ENCODE results near the gene COX8A. TPM values are rescaled to one million over a fixed set of nuclear protein-coding genes. Genes with fewer than 3 reads are reported as not detected.

Gene COX8A
- total RNA-seq (2014; rRNA removed; shearing (Covaris generic); ENCODE audit: low replicate concordance) = 574 and 779 TPM in 2 replicates

DNA sequence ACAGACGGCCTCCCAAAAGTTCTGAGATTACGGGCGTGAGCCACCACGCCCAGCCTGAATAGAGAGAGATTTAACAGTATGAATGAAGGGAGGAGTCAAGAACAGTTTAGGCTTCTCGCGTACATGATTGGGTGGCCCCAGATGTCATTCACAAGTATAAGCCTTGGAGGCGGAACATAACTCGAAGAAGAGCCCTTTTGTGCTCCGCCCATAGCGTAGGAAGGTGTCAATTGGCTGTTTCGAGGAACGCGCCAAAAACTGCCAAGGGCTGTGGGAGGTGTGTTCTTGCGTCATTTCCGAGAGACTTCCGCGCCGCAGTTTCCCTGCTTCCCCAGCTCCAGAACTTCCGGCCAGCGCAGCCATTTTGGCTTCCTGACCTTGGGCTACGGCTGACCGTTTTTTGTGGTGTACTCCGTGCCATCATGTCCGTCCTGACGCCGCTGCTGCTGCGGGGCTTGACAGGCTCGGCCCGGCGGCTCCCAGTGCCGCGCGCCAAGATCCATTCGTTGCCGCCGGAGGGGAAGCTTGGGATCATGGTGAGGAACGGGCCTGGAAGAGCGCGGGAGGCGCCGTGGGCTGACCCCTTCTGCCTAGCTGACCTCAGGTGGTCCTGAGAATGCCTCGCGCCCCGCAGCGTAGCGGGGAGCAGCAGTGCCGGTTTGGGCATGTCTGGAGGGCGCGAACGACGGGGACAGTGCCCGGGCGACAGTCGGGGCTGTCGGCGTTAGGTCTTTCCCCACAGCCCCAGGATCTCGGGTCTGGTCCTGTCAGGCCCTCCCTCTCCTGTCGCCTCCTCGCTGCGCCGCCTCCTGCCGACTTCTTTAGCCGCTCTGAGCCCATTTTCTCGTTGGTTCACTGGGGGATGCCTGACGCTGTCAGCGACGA lies at the start of gene COX8A:
Gene COX8A, plus strand, starts transcription at position 362 of the 885 bp plus-strand sequence. Its CDS starts 61 bp downstream, at position 423.
- Histone ChIP-seq H2AFZ (ENCODE audit: low read length) (peak within 1 kb of the TSS; percentile 55; the same call in 1 of the 2 replicates), H3K9me2 (replicated peaks; ENCODE audit: insufficient read depth, low read length) (no peaks in the 10 kb centered on the region), H3K27me3 (ENCODE audit: low read length) (no peaks in the 10 kb centered on the region), H3K9ac (ENCODE audit: low read length) (peak within 1 kb of the TSS; percentile 100), H3K27ac (ENCODE audit: low read length) (peak within 1 kb of the TSS; percentile 79), H3K79me2 (ENCODE audit: low read length) (peaks cover 37% of the 10 kb centered on the region), H3K4me3 (ENCODE audit: low read length) (peak within 1 kb of the TSS; percentile 98), H3K4me1 (ENCODE audit: low read length) (peaks cover 10% of the 10 kb centered on the region), H3K9me3 (ENCODE audit: low read length) (no peaks in the 10 kb centered on the region), H3K4me2 (ENCODE audit: low read depth, low read length, poor library complexity, severe bottlenecking) (peak within 1 kb of the TSS; percentile 57), H4K20me1 (ENCODE audit: insufficient read depth, low read depth, low read length) (no peaks in the 10 kb centered on the region), H3K36me3 (ENCODE audit: insufficient read depth, low read length) (peaks cover 8% of the 10 kb centered on the region)
- peak; percentile 100 for DNase-seq

DNA sequence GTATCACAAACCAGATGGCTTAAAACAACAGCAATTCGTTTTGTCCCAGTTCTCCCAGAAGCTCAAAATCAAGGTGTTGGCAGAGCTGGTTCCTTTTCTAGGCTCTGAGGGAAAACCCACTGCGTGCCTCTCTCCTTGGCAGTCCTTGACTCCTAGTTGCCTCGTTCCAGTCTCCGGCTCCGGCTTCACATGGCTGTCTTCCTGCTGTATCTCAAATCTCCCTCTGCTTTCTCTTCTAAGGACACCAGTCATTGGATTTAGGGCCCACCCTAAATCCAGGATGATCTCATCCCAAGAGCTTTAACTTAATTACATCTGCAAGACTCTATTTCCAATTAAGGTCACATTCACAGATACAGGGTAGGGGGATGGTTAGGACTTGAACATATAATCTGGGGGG lies 44.8 kb upstream of the COX8A start:
- Histone ChIP-seq H3K79me2 (ENCODE audit: low read length) (no peaks in the 10 kb centered on the region), H3K9ac (ENCODE audit: low read length) (no peak overlapping the region), H3K27ac (ENCODE audit: low read length) (no peak overlapping the region), H3K4me1 (ENCODE audit: low read length) (no peaks in the 10 kb centered on the region), H3K4me2 (ENCODE audit: low read depth, low read length, poor library complexity, severe bottlenecking) (no peak overlapping the region), H3K9me2 (replicated peaks; ENCODE audit: insufficient read depth, low read length) (no peaks in the 10 kb centered on the region), H3K27me3 (ENCODE audit: low read length) (no peaks in the 10 kb centered on the region), H4K20me1 (ENCODE audit: insufficient read depth, low read depth, low read length) (no peaks in the 10 kb centered on the region), H3K4me3 (ENCODE audit: low read length) (no peak overlapping the region), H3K36me3 (ENCODE audit: insufficient read depth, low read length) (no peaks in the 10 kb centered on the region), H3K9me3 (ENCODE audit: low read length) (no peaks in the 10 kb centered on the region), H2AFZ (ENCODE audit: low read length) (no peak overlapping the region)
- no peak for DNase-seq

DNA sequence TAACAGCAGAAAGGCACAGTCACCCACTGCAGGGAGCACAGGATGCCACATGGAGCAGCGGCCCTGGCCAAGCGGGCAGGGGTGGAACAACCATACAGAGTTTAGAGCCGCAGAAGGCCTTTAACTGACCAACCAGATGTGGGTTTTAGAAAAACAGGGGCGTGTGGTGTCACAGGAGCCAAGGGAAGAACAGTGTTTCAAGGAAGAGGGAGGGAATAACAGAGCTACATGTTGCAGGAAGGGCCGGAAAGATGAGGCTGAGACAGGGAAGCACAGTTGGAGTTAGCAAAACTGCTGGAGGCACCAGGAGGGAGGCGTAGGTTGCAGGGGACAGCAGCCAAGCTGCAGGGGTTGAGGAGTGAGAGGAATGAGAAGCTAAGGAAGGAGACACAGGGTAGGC lies 43.4 kb upstream of the COX8A start:
- no peaks in the 10 kb centered on the region for H3K36me3 ChIP-seq (ENCODE audit: insufficient read depth, low read length)
- no peaks in the 10 kb centered on the region for H3K27me3 ChIP-seq (ENCODE audit: low read length)
- no peaks in the 10 kb centered on the region for H3K4me1 ChIP-seq (ENCODE audit: low read length)
- no peaks in the 10 kb centered on the region for H3K79me2 ChIP-seq (ENCODE audit: low read length)
- H3K4me3 ChIP-seq (ENCODE audit: low read length) = no peak overlapping the region
- H3K9ac ChIP-seq (ENCODE audit: low read length) = no peak overlapping the region
- H3K9me3 ChIP-seq (ENCODE audit: low read length) = no peaks in the 10 kb centered on the region
- no peak overlapping the region for H2AFZ ChIP-seq (ENCODE audit: low read length)
- DNase-seq = no peak
- no peaks in the 10 kb centered on the region for H3K9me2 ChIP-seq (replicated peaks; ENCODE audit: insufficient read depth, low read length)
- H3K27ac ChIP-seq (ENCODE audit: low read length) = no peak overlapping the region
- H4K20me1 ChIP-seq (ENCODE audit: insufficient read depth, low read depth, low read length) = no peaks in the 10 kb centered on the region
- no peak overlapping the region for H3K4me2 ChIP-seq (ENCODE audit: low read depth, low read length, poor library complexity, severe bottlenecking)

- Histone ChIP-seq H3K27ac (ENCODE audit: low read length) (no peak overlapping the region), H3K4me2 (ENCODE audit: low read depth, low read length, poor library complexity, severe bottlenecking) (no peak overlapping the region), H3K79me2 (ENCODE audit: low read length) (no peaks in the 10 kb centered on the region), H3K4me1 (ENCODE audit: low read length) (no peaks in the 10 kb centered on the region), H3K4me3 (ENCODE audit: low read length) (no peak overlapping the region), H4K20me1 (ENCODE audit: insufficient read depth, low read depth, low read length) (no peaks in the 10 kb centered on the region), H3K9ac (ENCODE audit: low read length) (no peak overlapping the region), H3K27me3 (ENCODE audit: low read length) (no peaks in the 10 kb centered on the region), H2AFZ (ENCODE audit: low read length) (no peak overlapping the region), H3K36me3 (ENCODE audit: insufficient read depth, low read length) (no peaks in the 10 kb centered on the region), H3K9me2 (replicated peaks; ENCODE audit: insufficient read depth, low read length) (no peaks in the 10 kb centered on the region), H3K9me3 (ENCODE audit: low read length) (no peaks in the 10 kb centered on the region)
- no peak for DNase-seq
These were observed 42.5 kb upstream of the COX8A start for GRCh38 chr11:63931876-63932275.

GRCh38 chr11:63933459-63933858 lies 41.0 kb upstream of the COX8A start:
- Histone ChIP-seq H3K4me2 (ENCODE audit: low read depth, low read length, poor library complexity, severe bottlenecking) (no peak overlapping the region), H3K79me2 (ENCODE audit: low read length) (no peaks in the 10 kb centered on the region), H3K36me3 (ENCODE audit: insufficient read depth, low read length) (no peaks in the 10 kb centered on the region), H3K27me3 (ENCODE audit: low read length) (no peaks in the 10 kb centered on the region), H3K27ac (ENCODE audit: low read length) (no peak overlapping the region), H3K9me3 (ENCODE audit: low read length) (no peaks in the 10 kb centered on the region), H4K20me1 (ENCODE audit: insufficient read depth, low read depth, low read length) (no peaks in the 10 kb centered on the region), H3K4me3 (ENCODE audit: low read length) (no peak overlapping the region), H2AFZ (ENCODE audit: low read length) (no peak overlapping the region), H3K4me1 (ENCODE audit: low read length) (peaks cover 9% of the 10 kb centered on the region), H3K9ac (ENCODE audit: low read length) (no peak overlapping the region), H3K9me2 (replicated peaks; ENCODE audit: insufficient read depth, low read length) (no peaks in the 10 kb centered on the region)
- no peak for DNase-seq

- peak overlapping the region; percentile 68 for H3K27ac ChIP-seq (ENCODE audit: low read length)
- H3K9me2 ChIP-seq (replicated peaks; ENCODE audit: insufficient read depth, low read length) = no peaks in the 10 kb centered on the region
- H3K9me3 ChIP-seq (ENCODE audit: low read length) = no peaks in the 10 kb centered on the region
- H3K9ac ChIP-seq (ENCODE audit: low read length) = peak overlapping the region; percentile 86
- H2AFZ ChIP-seq (ENCODE audit: low read length) = peak overlapping the region; percentile 100
- H3K4me1 ChIP-seq (ENCODE audit: low read length) = peaks cover 27% of the 10 kb centered on the region
- peak overlapping the region; percentile 100 for H3K4me2 ChIP-seq (ENCODE audit: low read depth, low read length, poor library complexity, severe bottlenecking)
- peaks cover 40% of the 10 kb centered on the region for H3K79me2 ChIP-seq (ENCODE audit: low read length)
- H3K27me3 ChIP-seq (ENCODE audit: low read length) = no peaks in the 10 kb centered on the region
- DNase-seq = peak; percentile 74
- no peaks in the 10 kb centered on the region for H3K36me3 ChIP-seq (ENCODE audit: insufficient read depth, low read length)
- peak overlapping the region; percentile 92 for H3K4me3 ChIP-seq (ENCODE audit: low read length)
- no peaks in the 10 kb centered on the region for H4K20me1 ChIP-seq (ENCODE audit: insufficient read depth, low read depth, low read length)
These were observed 36.5 kb upstream of the COX8A start for GRCh38 chr11:63937713-63938478.

DNA sequence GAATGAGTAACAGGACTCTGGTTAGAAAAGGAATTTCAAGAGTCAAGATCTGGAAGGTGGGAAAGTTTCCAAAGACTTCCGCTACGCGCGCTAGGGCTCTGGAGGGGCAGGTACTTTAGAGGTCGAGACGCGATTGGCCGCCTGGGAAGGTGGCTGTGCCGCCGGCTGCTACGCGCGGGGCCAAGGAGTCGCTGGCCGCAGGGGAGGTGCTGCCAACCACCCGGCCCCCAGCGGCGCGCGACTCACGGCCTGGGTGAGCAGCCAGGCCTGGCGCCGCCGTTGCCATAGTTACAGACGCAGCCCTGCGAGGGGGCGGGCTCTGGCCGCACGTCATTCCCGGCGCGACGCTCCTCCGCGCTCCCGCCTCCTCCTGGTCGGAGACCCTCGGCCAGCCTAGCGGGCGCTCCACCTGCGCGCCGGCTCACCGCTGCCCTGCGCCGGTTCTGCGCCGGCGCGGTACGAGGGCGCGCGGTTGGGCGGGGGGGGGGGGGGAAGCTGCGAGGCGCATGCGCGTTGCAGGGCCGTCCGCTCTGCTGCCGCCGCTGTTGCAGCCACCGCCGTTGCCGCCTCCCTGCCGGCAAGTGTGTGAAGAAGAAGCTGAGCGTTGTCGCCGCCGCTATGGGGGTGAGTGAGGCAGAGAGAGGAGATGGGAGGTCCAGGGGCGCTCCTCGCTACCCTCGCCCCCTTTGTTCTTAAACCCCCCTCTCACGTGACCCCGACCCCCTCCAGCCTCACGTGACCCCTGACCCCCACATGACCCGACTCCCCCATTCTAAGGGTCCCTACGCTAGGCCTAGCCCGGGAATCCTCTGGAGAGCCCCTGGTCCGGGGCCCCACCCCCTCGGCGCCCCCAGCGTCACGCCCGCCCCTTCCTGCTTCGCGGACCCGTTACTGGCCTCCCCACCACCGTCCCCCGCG lies 35.7 kb upstream of the COX8A start, which contains the start of gene NAA40:
Gene NAA40, plus strand, starts transcription at position 524 of the 918 bp plus-strand sequence. Its CDS starts 95 bp downstream, at position 619.
- H3K4me2 ChIP-seq (ENCODE audit: low read depth, low read length, poor library complexity, severe bottlenecking) = peak within 1 kb of the TSS; percentile 100
- H3K9ac ChIP-seq (ENCODE audit: low read length) = peak within 1 kb of the TSS; percentile 86
- H4K20me1 ChIP-seq (ENCODE audit: insufficient read depth, low read depth, low read length) = no peaks in the 10 kb centered on the region
- H2AFZ ChIP-seq (ENCODE audit: low read length) = peak within 1 kb of the TSS; percentile 100
- H3K79me2 ChIP-seq (ENCODE audit: low read length) = peaks cover 48% of the 10 kb centered on the region
- H3K27me3 ChIP-seq (ENCODE audit: low read length) = no peaks in the 10 kb centered on the region
- H3K27ac ChIP-seq (ENCODE audit: low read length) = peak within 1 kb of the TSS; percentile 68
- H3K9me2 ChIP-seq (replicated peaks; ENCODE audit: insufficient read depth, low read length) = no peaks in the 10 kb centered on the region
- H3K4me1 ChIP-seq (ENCODE audit: low read length) = peaks cover 27% of the 10 kb centered on the region
- DNase-seq = peak; percentile 99
- H3K9me3 ChIP-seq (ENCODE audit: low read length) = no peaks in the 10 kb centered on the region
- H3K4me3 ChIP-seq (ENCODE audit: low read length) = peak within 1 kb of the TSS; percentile 92
- no peaks in the 10 kb centered on the region for H3K36me3 ChIP-seq (ENCODE audit: insufficient read depth, low read length)

Measured in Karpas-422 (cell line).